Fibroblast of lung (primary cell): Measurements from ENCODE around the gene HGFAC.

ENCODE experiments used
- CTCF ChIP-seq, 2 donors: IDR thresholded peaks in 1 of 2; conservative IDR thresholded peaks in 1 of 2; 1 replicate in 1 of 2; 2 replicates in 1 of 2; pipeline ENCODE4 v1.5.1; 2011 to 2012; ENCODE audit warnings: low read length in 2 of 2, control low read depth in 1 of 2, inconsistent platforms in 1 of 2, low read depth in 1 of 2, mild to moderate bottlenecking in 1 of 2
- EZH2 ChIP-seq: IDR thresholded peaks from 2 replicates; pipeline ENCODE4 v1.5.1; 2012; ENCODE audit warnings: low read length, control low read depth, mild to moderate bottlenecking; ENCODE audit errors: missing control alignments

DNA sequence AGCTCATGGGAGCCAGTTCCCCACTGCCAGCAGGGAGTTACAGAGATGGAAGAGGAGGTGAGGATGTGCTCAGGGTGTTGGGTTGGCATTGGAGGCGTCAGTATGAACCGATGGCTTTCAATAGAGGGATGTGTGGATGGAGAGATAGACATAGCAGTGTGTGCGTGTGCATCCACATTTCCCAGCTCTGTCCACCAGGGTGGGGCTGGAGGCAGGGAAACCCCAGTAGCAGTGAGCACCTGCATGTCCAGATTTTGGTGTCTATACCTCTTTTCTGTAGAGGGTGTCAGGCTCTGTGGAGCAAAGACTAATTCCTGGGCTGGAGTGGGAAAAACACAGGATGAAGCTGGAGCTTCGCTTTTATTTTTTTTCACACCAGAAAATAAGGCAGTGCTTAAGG lies 37.2 kb upstream of the HGFAC start:
- TF ChIP-seq CTCF (conservative IDR thresholded peaks at IDR 0.05 in 1 of 2, IDR thresholded peaks at IDR 0.05 in 1 of 2; ENCODE audit: low read depth in 1 of 2, low read length in 2 of 2) (no peak), EZH2 (no peak)
